Skeletal muscle tissue (tissue), 4 donors: ENCODE results near the gene AHCY. TPM values are rescaled to one million over a fixed set of nuclear protein-coding genes. Genes with fewer than 3 reads are reported as not detected.
"Not testable (repeated sequence)": the region's sequence is repeated elsewhere in the genome, so short reads cannot be mapped to it uniquely, and the experiment has no call there.

ENCODE experiments used
- H3K27ac ChIP-seq: one replicate; pipeline ENCODE4 v1.7.0; 2013; ENCODE audit warnings: mild to moderate bottlenecking, low read depth, low read length, inconsistent platforms
- H3K27me3 ChIP-seq, 3 donors: one replicate each; pipeline ENCODE4 v1.7.0; 2013; ENCODE audit warnings: low read length in 3 of 3; ENCODE audit not compliant: control insufficient read depth in 3 of 3, insufficient read depth in 3 of 3
- H3K36me3 ChIP-seq, 3 donors: one replicate each; pipeline ENCODE4 v1.7.0; 2013; ENCODE audit warnings: low read length in 3 of 3; ENCODE audit not compliant: control insufficient read depth in 3 of 3, insufficient read depth in 3 of 3
- H3K4me1 ChIP-seq, 3 donors: one replicate each; pipeline ENCODE4 v1.7.0; 2013; ENCODE audit warnings: low read length in 3 of 3, mild to moderate bottlenecking in 3 of 3; ENCODE audit not compliant: control insufficient read depth in 3 of 3, insufficient read depth in 3 of 3
- H3K4me3 ChIP-seq, 3 donors: one replicate each; pipeline ENCODE4 v1.7.0; 2013; ENCODE audit warnings: low read length in 3 of 3
- H3K9ac ChIP-seq, 3 donors: one replicate each; pipeline ENCODE4 v1.7.0; 2013; ENCODE audit warnings: low read length in 3 of 3, mild to moderate bottlenecking in 3 of 3, moderate library complexity in 2 of 3, low read depth in 1 of 3
- H3K9me3 ChIP-seq, 3 donors: one replicate each; pipeline ENCODE4 v1.7.0; 2013; ENCODE audit warnings: low read length in 3 of 3; ENCODE audit not compliant: control insufficient read depth in 3 of 3
- total RNA-seq: library from RNA; depleted of rRNA; stranded (reverse); fragments of >200 nt; gene quantifications from one replicate; pipeline ENCODE4 v1.2.3, GENCODE V29; 2014
- donor health status: Osteomylitis.

AHCY gene
- total RNA-seq, 1 donor from 2014 or later = 129 TPM

DNA sequence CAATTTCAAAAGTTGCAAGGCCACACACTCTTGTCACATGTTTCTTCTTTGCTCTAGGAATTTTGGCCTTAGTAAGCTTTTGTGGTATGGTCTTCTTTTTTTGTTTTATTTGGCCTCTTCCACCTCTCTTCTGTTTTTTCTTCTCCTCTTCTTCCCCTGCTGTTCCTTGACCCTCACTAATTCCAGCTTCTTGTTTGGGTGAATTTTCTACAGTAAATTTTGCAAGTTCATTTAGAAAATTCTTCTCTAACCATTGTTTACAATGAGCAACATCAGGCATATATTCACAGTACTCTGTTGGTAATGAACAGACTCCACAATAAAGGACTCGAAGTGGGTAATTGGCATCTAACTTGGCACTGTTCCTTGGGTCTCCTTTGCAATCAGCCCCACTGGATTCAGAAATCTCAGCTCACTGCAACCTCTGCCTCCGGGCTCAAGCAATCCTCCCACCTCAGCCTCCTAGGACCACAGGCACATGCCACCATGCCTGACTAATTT, 57.0 kb downstream of the AHCY start:
- no peak overlapping the region for H3K9ac ChIP-seq
- no peak overlapping the region for H3K27ac ChIP-seq
- H3K36me3 ChIP-seq = no peaks in the 10 kb centered on the region
- H3K9me3 ChIP-seq = no peaks in the 10 kb centered on the region
- peaks cover 0 to 3% (median 2%) of the 10 kb centered on the region in 3 donors for H3K4me1 ChIP-seq
- no peak overlapping the region for H3K4me3 ChIP-seq
- H3K27me3 ChIP-seq = no peaks in the 10 kb centered on the region

DNA sequence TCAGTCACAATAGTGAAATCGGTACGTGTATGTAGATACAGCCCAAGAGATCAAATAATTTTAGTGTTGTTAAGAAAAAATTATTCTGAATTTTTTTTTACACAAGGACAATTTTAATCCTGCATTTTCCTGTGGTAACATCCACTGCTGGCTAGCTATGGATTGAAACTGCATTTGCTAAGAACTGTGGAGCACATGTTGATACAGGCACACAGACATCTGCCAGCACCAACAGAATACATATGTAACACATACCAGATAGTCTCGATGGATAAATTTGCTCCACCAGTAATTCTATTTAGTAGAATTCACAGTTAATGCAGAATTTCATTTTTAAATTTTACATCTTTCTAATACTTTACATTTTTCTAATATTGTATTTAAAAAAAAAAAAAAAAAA, 59.8 kb downstream of the AHCY start:
- H3K4me1 ChIP-seq = no peaks in the 10 kb centered on the region
- no peak overlapping the region for H3K9ac ChIP-seq
- peaks cover 0 to 1% (median 0%) of the 10 kb centered on the region in 3 donors for H3K9me3 ChIP-seq
- H3K27me3 ChIP-seq = no peaks in the 10 kb centered on the region
- no peak overlapping the region for H3K27ac ChIP-seq
- H3K4me3 ChIP-seq = no peak overlapping the region
- no peaks in the 10 kb centered on the region for H3K36me3 ChIP-seq

DNA sequence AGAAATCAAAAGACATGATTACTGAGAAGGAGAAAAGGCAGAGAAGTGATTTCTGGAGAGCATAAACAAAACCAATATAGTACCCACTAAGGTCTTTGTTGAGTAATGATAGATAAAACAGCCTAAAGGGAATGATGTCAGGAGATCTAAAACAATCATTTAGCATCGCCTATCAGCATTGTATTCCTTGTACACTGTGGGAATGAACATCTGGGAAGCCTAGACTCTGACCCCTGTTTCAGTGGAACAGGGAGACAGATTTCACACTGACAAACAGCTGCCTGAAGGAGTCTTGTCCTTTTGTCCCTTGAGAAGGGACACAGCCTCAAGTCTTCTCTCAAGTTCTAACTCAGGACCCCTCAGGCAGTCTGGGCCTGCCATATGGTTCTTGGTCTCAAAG, 60.3 kb downstream of the AHCY start:
- H3K27ac ChIP-seq = no peak overlapping the region
- no peak overlapping the region for H3K9ac ChIP-seq
- H3K36me3 ChIP-seq = no peaks in the 10 kb centered on the region
- H3K4me1 ChIP-seq = no peaks in the 10 kb centered on the region
- no peak overlapping the region for H3K4me3 ChIP-seq
- no peaks in the 10 kb centered on the region for H3K27me3 ChIP-seq
- peaks cover 0 to 5% (median 0%) of the 10 kb centered on the region in 3 donors for H3K9me3 ChIP-seq

DNA sequence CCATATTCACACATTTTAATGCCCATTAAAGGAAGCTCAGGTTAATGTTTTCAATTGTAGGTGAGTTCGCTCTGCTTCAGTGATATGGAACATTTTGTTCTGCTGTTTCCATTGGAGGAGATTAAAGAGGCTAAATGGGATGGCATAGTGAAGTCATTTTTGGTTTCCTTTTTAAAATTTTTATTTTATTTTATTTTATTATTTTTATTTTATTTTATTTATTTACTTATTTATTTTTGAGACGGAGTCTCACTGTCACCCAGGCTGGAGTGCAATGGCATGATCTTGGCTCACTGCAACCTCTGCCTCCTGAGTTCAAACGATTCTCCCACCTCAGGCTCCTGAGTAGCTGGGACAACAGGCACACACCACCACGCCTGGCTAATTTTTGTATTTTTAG, 61.1 kb downstream of the AHCY start:
- not testable (repeated sequence) for H3K4me3 ChIP-seq, H3K9ac ChIP-seq

DNA sequence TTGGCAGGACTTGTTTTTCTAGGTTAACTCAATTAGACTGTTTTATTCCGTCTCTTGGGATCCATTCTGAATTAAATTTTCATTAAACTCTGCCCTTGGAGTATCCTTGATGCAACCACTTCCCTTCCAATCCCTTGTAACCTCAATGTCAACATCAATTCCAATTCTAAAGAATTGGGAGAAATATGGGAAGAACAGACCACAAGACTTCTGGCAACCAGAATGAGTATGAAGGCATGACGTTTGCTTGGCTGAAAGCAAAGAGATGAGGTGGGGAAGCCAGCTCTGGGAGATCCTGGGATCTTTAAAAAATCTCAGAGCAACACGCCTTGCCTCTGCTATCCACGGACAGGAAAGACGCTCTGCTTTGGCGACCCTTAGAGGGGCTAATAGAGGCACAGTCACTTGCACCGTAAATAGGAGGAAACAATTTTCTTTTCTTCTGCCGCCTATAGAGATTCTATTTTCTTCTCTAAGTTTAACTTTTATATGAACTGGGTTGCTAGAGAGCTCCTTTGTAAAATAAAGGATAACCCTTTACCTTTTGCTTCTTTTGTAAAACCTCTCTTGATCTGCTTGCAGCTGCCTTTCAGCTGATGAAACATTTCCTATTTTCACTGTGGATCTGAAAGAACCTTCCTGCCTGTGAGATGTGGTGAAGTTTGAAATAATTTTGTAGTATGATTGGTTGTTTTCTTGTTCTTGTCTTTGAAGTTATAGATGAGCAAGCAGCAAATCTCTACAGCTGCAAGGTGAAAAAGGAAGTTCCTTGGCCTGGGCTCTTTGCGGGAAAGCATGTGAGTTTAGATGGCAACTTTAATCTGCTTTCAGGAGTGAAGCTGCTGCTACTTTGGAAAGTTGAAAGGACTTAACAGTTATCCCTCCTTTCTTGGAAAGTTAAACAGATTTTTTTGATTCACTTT, 62.2 kb downstream of the AHCY start, which contains the start of gene ASIP:
Gene ASIP, plus strand, starts transcription at position 731 of the 923 bp plus-strand sequence. CDS start 18,952 bp downstream, outside the sequence.
- Histone ChIP-seq H3K4me1 (no peaks in the 10 kb centered on the region), H3K9ac (no peak within 1 kb of the TSS), H3K27me3 (no peaks in the 10 kb centered on the region), H3K4me3 (no peak within 1 kb of the TSS), H3K36me3 (no peaks in the 10 kb centered on the region), H3K27ac (no peak within 1 kb of the TSS), H3K9me3 (peaks cover 0 to 5% (median 2%) of the 10 kb centered on the region in 3 donors)

More for the DNA sequence above, 61.1 kb downstream of the AHCY start:
- not testable (repeated sequence) for H3K27ac ChIP-seq, H3K4me1 ChIP-seq, H3K9me3 ChIP-seq, H3K27me3 ChIP-seq, H3K36me3 ChIP-seq

DNA sequence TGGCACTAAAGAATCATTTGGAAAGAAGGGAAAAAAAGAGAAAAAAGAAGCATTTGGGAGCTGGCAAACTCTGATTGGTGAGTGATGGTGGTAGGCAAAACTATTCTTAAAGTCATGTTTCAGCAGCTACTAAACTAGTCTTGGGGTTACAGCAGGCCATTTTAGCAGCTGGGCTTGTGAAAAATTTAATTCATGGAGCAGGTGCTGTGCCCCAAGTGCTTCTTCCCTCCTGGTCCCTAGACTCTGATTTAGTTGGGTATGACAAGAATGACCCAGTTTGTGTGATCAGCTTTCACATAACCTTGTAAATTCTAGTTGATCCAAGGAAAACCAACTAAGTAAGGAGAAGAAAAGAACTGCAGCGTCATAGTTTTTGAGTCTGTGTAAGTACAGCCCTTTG, 63.0 kb downstream of the AHCY start:
- H3K9me3 ChIP-seq = peaks cover 0 to 5% (median 2%) of the 10 kb centered on the region in 3 donors
- H3K36me3 ChIP-seq = no peaks in the 10 kb centered on the region
- no peak overlapping the region for H3K27ac ChIP-seq
- no peaks in the 10 kb centered on the region for H3K27me3 ChIP-seq
- H3K4me1 ChIP-seq = no peaks in the 10 kb centered on the region
- H3K9ac ChIP-seq = no peak overlapping the region
- H3K4me3 ChIP-seq = no peak overlapping the region

DNA sequence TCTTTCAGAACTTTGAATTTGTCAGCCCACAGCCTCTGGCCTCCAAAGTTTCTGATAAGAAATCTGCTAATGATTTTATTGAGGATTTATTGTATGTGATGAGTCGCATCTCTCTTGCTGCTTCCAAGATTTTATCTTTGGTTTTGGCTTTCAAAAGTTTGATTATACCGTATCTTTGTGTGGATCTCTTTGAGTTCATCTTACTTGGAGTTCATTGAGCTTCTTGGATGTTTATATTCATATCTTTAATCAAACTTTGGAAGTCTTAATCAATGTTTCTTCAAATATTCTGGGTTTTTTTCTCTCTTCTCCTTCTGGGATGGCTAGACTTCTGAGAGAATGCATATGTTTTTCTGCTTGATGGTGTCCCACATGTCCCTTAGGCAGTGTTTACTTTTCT, 65.2 kb downstream of the AHCY start:
- Histone ChIP-seq H3K9me3 (peaks cover 0 to 5% (median 2%) of the 10 kb centered on the region in 3 donors), H3K4me3 (no peak overlapping the region), H3K27me3 (no peaks in the 10 kb centered on the region), H3K4me1 (no peaks in the 10 kb centered on the region), H3K36me3 (no peaks in the 10 kb centered on the region), H3K9ac (no peak overlapping the region), H3K27ac (no peak overlapping the region)

DNA sequence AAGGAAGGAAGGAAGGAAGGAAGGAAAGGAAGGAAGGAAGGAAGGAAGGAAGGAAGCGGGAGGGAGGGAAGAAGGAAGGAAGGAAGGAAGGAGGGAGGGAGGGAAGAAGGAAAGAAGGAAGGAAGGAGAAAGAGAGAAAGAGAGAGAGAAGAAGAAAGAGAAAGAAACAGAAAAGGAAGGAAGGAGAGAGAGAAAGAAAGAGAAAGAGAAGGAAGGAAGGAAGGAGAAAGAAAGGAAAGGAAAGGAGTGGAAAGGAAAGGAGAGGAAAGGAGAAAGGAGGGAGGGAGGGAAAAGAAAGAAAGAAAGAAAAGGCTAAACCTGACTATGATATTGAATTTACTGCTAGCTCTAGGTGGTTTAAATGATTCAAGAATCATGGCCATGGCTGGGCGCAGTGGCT, 67.3 kb downstream of the AHCY start:
- H3K27me3 ChIP-seq = peaks cover 0 to 3% (median 0%) of the 10 kb centered on the region in 3 donors
- H3K9me3 ChIP-seq = peaks cover 0 to 9% (median 7%) of the 10 kb centered on the region in 3 donors
- H3K9ac ChIP-seq = no peak overlapping the region
- no peak overlapping the region for H3K4me3 ChIP-seq
- no peaks in the 10 kb centered on the region for H3K36me3 ChIP-seq
- no peak overlapping the region for H3K27ac ChIP-seq
- no peaks in the 10 kb centered on the region for H3K4me1 ChIP-seq

DNA sequence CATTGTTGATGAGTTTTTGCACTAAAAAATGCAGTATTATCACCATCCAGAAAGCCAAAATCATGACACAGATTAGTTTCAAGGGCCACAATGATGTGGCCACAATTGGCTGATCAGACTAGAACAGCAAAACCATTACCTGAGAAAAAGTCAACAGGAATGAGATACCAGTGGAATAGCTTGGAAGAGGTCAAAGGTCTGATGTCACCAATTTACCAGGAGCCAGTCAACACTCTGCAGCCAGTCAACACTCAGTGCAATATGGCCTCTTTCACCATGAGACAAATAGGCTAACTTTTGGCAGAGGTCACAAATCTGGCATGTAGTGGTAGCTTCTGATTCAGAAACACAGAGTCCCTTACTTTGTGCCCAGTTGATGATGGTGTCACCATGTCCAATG, 69.5 kb downstream of the AHCY start:
- peaks cover 0 to 9% (median 7%) of the 10 kb centered on the region in 3 donors for H3K9me3 ChIP-seq
- H3K4me1 ChIP-seq = no peaks in the 10 kb centered on the region
- H3K27me3 ChIP-seq = peaks cover 0 to 3% (median 0%) of the 10 kb centered on the region in 3 donors
- no peak overlapping the region for H3K9ac ChIP-seq
- H3K4me3 ChIP-seq = no peak overlapping the region
- H3K27ac ChIP-seq = no peak overlapping the region
- H3K36me3 ChIP-seq = no peaks in the 10 kb centered on the region

DNA sequence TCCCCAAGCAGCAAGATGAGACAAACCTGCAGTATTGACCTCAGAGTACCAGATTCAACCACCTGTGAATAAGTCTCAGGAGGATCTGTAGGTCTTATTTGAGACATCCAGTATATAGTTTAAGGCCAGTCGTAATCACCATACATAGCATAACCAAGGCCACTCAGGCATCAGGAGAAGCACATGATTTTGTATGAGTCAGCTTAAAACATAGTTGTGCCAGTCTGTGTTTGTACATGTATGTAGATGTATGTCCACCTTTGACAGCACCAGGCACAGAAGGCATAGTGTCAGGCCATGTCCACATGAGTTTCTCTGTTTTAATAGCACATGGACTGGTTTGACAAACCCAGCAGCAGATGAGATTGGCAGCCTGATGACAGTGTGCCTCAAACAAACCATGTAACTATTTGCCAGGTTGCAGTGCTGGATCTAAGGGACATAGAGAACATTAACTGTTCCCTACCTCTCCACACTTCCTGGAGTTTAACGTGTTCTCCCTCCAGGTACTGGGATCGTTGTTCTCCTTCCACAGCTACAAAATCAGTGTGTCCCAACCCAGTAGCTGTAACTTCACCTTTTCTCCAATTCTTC, 70.6 kb downstream of the AHCY start:
- H3K9me3 ChIP-seq = peaks cover 0 to 9% (median 2%) of the 10 kb centered on the region in 3 donors
- no peak overlapping the region for H3K9ac ChIP-seq
- H3K4me1 ChIP-seq = no peaks in the 10 kb centered on the region
- H3K27me3 ChIP-seq = peaks cover 0 to 3% (median 0%) of the 10 kb centered on the region in 3 donors
- H3K27ac ChIP-seq = no peak overlapping the region
- H3K4me3 ChIP-seq = no peak overlapping the region
- H3K36me3 ChIP-seq = no peaks in the 10 kb centered on the region
